ENCODE data around the gene AHR. TPM values are rescaled to one million over a fixed set of nuclear protein-coding genes. Genes with fewer than 3 reads are reported as not detected.

AHR gene
- total RNA-seq, 5 donors from 2014 or later (not counting 1 experiment from before 2014, with no cell fraction given): 40.2 to 76.4 (median 52.5) TPM

DNA sequence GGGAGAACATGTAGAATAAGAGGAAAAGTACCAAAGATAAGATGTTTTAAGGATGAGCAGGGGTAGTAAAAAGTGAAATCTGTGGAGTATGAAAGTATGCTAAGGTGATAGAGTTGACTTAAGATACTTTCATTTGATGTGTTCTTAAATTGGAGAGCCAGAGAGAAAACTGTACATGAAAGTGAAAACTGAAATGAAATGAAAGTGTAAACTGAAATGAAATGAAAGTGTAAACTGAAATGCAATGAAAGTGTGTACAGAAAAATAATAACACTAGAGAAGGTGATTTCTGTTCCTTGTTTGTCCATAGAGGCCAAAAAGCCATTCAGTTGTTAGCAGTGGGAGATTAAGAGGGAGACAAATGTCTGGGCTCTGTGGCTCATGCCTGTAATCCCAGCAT is 17.5 kb downstream of the AHR start:
- Mint-ChIP-seq H3K36me3 (peaks cover 32% of the 10 kb centered on the region), H3K27me3 (no peaks in the 10 kb centered on the region), H3K27ac (no peak overlapping the region), H3K4me3 (no peak overlapping the region), H3K9me3 (no peaks in the 10 kb centered on the region), H3K4me1 (peaks cover 14 to 44% (median 23%) of the 10 kb centered on the region in 3 donors)
- DNase-seq (no peak), ATAC-seq (replicated peaks in 1 of 4) (no peak)
- no peak overlapping the region for H3K27ac ChIP-seq (ENCODE audit: low read length)
- no peaks in the 10 kb centered on the region for H3K4me1 ChIP-seq (ENCODE audit: control insufficient read depth in 1 of 2, extremely low read depth in 1 of 2, insufficient read depth in 2 of 2, low read length in 2 of 2)
- no peaks in the 10 kb centered on the region for H3K9me3 ChIP-seq
- H3K4me3 ChIP-seq (ENCODE audit: control insufficient read depth in 1 of 2, extremely low read depth in 1 of 2, low read length in 1 of 2): no peak overlapping the region
- CTCF ChIA-PET: no interaction called here
- POLR2A ChIA-PET: no interaction called here
- H3K36me3 ChIP-seq (ENCODE audit: control insufficient read depth in 2 of 2, extremely low read depth in 1 of 2, insufficient read depth in 1 of 2, low read length in 1 of 2): peaks cover 3 to 11% of the 10 kb centered on the region in 2 donors
- no peaks in the 10 kb centered on the region for H3K27me3 ChIP-seq (replicated peaks in 1 of 2; ENCODE audit: control insufficient read depth in 2 of 2, extremely low read depth in 1 of 2, insufficient read depth in 2 of 2, low read length in 1 of 2)

DNA sequence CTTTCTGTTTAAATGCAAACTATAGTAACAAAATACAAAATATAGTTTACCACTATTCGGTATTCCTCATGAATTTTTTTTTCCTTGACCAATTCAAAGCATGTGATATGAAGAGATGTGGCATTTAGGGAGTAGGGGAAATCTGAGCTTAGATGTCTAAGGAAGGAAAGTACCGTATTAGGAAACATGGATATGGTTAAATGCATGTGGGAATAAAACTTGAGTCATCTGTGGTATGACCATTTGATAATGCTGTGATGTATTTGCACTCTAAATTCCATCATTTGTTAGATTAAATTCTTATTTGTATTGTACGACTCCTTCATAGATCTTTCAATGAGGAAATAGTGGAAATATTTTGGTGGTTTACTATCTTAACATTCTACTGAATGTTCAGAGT is 19.7 kb downstream of the AHR start:
- DNase-seq (no peak), ATAC-seq (replicated peaks in 1 of 4) (no peak)
- ChIA-PET POLR2A (no interaction called here), CTCF (interaction anchor here in 1 of 2 donors (2.3 kb wide), 1 partner anchor 17 kb away, joined by 6 read pairs; no protein-coding TSS in a partner anchor)
- H3K4me1 Mint-ChIP-seq: peaks cover 8 to 35% (median 25%) of the 10 kb centered on the region in 3 donors
- Histone ChIP-seq H3K4me3 (ENCODE audit: control insufficient read depth in 1 of 2, extremely low read depth in 1 of 2, low read length in 1 of 2) (no peak overlapping the region), H3K27ac (ENCODE audit: low read length) (no peak overlapping the region), H3K4me1 (ENCODE audit: control insufficient read depth in 1 of 2, extremely low read depth in 1 of 2, insufficient read depth in 2 of 2, low read length in 2 of 2) (no peaks in the 10 kb centered on the region), H3K27me3 (replicated peaks in 1 of 2; ENCODE audit: control insufficient read depth in 2 of 2, extremely low read depth in 1 of 2, insufficient read depth in 2 of 2, low read length in 1 of 2) (no peaks in the 10 kb centered on the region), H3K9me3 (no peaks in the 10 kb centered on the region), H3K36me3 (ENCODE audit: control insufficient read depth in 2 of 2, extremely low read depth in 1 of 2, insufficient read depth in 1 of 2, low read length in 1 of 2) (peaks cover 2 to 7% of the 10 kb centered on the region in 2 donors)
- H3K9me3 Mint-ChIP-seq: no peaks in the 10 kb centered on the region
- H3K36me3 Mint-ChIP-seq: peaks cover 26% of the 10 kb centered on the region
- no peak overlapping the region for H3K27ac Mint-ChIP-seq
- no peak overlapping the region for H3K4me3 Mint-ChIP-seq
- 100% methylated on average over 1 of the region's 3 CpGs for WGBS (ENCODE audit: insufficient coverage)
- H3K27me3 Mint-ChIP-seq: no peaks in the 10 kb centered on the region

DNA sequence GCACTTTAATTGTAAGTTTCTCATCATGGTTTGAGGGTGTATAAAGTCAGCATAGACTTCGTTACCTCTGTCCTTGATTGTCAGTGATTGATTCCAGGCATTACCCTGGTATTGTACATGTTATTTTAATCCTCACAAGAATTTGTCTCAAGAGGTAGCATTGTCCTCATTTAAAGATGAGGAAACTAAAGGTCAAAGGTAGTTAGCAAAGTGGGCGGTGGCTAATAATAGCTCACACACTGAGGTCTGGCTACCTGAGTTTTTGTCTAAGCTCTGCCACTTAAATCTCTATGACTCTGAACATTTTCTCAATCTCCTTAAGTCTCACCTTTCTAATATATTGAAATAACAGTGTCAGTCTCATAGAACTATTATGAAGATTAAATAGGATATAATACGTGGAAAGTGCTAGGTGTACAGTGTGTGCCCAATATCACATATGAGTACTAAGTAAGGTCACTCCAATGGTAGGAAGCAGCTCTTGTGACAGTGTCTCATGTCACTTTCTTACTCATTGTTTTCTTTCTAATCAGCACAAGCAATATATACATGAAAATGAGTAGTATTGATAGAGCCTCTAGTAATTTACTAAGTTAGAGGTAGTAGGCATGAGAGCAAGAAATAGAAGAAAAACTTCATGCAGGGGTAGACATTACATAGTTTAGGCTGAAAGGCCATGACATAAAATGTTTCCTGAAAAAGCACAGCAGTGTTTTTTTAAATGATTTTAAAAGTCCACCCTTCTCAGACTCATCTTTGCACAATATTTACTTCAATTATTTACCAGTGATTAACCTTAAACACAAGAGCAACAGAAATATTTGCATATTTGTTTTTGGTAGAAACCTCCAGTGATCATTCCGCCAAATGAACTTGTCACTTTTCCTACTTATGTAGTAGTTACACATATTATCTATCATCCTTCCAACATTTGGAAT is 21.0 kb downstream of the AHR start:
- Histone ChIP-seq H3K4me3 (ENCODE audit: control insufficient read depth in 1 of 2, extremely low read depth in 1 of 2, low read length in 1 of 2) (no peak overlapping the region), H3K27me3 (replicated peaks in 1 of 2; ENCODE audit: control insufficient read depth in 2 of 2, extremely low read depth in 1 of 2, insufficient read depth in 2 of 2, low read length in 1 of 2) (no peaks in the 10 kb centered on the region), H3K36me3 (ENCODE audit: control insufficient read depth in 2 of 2, extremely low read depth in 1 of 2, insufficient read depth in 1 of 2, low read length in 1 of 2) (peaks cover 0 to 7% of the 10 kb centered on the region in 2 donors), H3K27ac (ENCODE audit: low read length) (no peak overlapping the region), H3K9me3 (no peaks in the 10 kb centered on the region), H3K4me1 (ENCODE audit: control insufficient read depth in 1 of 2, extremely low read depth in 1 of 2, insufficient read depth in 2 of 2, low read length in 2 of 2) (no peaks in the 10 kb centered on the region)
- DNase-seq: no peak
- H3K4me3 Mint-ChIP-seq: no peak overlapping the region
- H3K9me3 Mint-ChIP-seq: no peaks in the 10 kb centered on the region
- no peaks in the 10 kb centered on the region for H3K27me3 Mint-ChIP-seq
- H3K27ac Mint-ChIP-seq: no peak overlapping the region
- WGBS (ENCODE audit: insufficient coverage): no CpG with 5 or more reads among the region's 4 CpGs
- ChIA-PET POLR2A (interaction anchor here in 1 of 2 donors (0.6 kb wide), 2 partner anchors 567 to 621 kb away, joined by 3 read pairs; no protein-coding TSS in a partner anchor), CTCF (interaction anchor here in 1 of 2 donors (0.7 kb wide), 1 partner anchor 13 kb away, joined by 3 read pairs; no protein-coding TSS in a partner anchor)
- H3K36me3 Mint-ChIP-seq: peaks cover 25% of the 10 kb centered on the region
- H3K4me1 Mint-ChIP-seq: peaks cover 7 to 33% (median 25%) of the 10 kb centered on the region in 3 donors
- ATAC-seq (replicated peaks in 1 of 4): no peak

DNA sequence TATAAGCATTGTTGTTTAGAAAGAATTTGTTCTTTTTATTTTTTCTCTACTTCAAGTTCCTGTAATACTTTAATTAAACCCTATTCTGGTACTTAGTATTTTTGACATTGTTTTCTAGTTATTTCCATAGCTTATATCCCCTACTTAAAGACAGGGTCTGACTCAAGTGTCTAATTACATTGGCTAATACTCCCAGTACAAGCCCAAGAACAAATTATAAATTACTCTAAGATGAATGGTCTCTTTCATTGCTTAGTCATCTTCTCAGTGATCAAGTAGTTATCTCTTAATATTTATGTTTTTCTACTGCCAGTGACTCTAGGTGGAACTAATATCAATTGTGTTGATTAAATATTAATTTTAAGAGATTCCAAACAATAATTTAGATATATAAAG is 21.6 kb downstream of the AHR start:
- ChIA-PET POLR2A (no interaction called here), CTCF (no interaction called here)
- Histone ChIP-seq H3K27me3 (replicated peaks in 1 of 2; ENCODE audit: control insufficient read depth in 2 of 2, extremely low read depth in 1 of 2, insufficient read depth in 2 of 2, low read length in 1 of 2) (no peaks in the 10 kb centered on the region), H3K4me3 (ENCODE audit: control insufficient read depth in 1 of 2, extremely low read depth in 1 of 2, low read length in 1 of 2) (no peak overlapping the region), H3K4me1 (ENCODE audit: control insufficient read depth in 1 of 2, extremely low read depth in 1 of 2, insufficient read depth in 2 of 2, low read length in 2 of 2) (no peaks in the 10 kb centered on the region), H3K27ac (ENCODE audit: low read length) (no peak overlapping the region), H3K36me3 (ENCODE audit: control insufficient read depth in 2 of 2, extremely low read depth in 1 of 2, insufficient read depth in 1 of 2, low read length in 1 of 2) (peaks cover 0 to 7% of the 10 kb centered on the region in 2 donors), H3K9me3 (no peaks in the 10 kb centered on the region)
- Mint-ChIP-seq H3K27me3 (no peaks in the 10 kb centered on the region), H3K4me1 (peaks cover 7 to 33% (median 25%) of the 10 kb centered on the region in 3 donors), H3K36me3 (peaks cover 28% of the 10 kb centered on the region), H3K27ac (no peak overlapping the region), H3K9me3 (no peaks in the 10 kb centered on the region), H3K4me3 (no peak overlapping the region)
- no peak for DNase-seq
- no peak for ATAC-seq (replicated peaks in 1 of 4)

- Histone ChIP-seq H3K9me3 (no peaks in the 10 kb centered on the region), H3K36me3 (ENCODE audit: control insufficient read depth in 2 of 2, extremely low read depth in 1 of 2, insufficient read depth in 1 of 2, low read length in 1 of 2) (peaks cover 0 to 7% of the 10 kb centered on the region in 2 donors), H3K4me1 (ENCODE audit: control insufficient read depth in 1 of 2, extremely low read depth in 1 of 2, insufficient read depth in 2 of 2, low read length in 2 of 2) (no peaks in the 10 kb centered on the region), H3K27me3 (replicated peaks in 1 of 2; ENCODE audit: control insufficient read depth in 2 of 2, extremely low read depth in 1 of 2, insufficient read depth in 2 of 2, low read length in 1 of 2) (no peaks in the 10 kb centered on the region), H3K27ac (ENCODE audit: low read length) (no peak overlapping the region), H3K4me3 (ENCODE audit: control insufficient read depth in 1 of 2, extremely low read depth in 1 of 2, low read length in 1 of 2) (no peak overlapping the region)
- no peaks in the 10 kb centered on the region for H3K27me3 Mint-ChIP-seq
- WGBS (ENCODE audit: insufficient coverage): 80% methylated on average over 1 of the region's 2 CpGs
- ChIA-PET POLR2A (interaction anchor here in 1 of 2 donors (0.6 to 0.8 kb wide), 2 partner anchors 18 to 23 kb away, joined by 3 to 4 read pairs; no protein-coding TSS in a partner anchor), CTCF (no interaction called here)
- no peaks in the 10 kb centered on the region for H3K9me3 Mint-ChIP-seq
- no peak overlapping the region for H3K4me3 Mint-ChIP-seq
- ATAC-seq (replicated peaks in 1 of 4) (no peak), DNase-seq (no peak)
- peaks cover 30% of the 10 kb centered on the region for H3K36me3 Mint-ChIP-seq
- H3K27ac Mint-ChIP-seq: no peak overlapping the region
- H3K4me1 Mint-ChIP-seq: peaks cover 5 to 36% (median 25%) of the 10 kb centered on the region in 3 donors
Observed at GRCh38 chr7:17320657-17321056, 22.2 kb downstream of the AHR start.

- ATAC-seq (replicated peaks in 1 of 4): no peak
- ChIA-PET POLR2A (no interaction called here), CTCF (interaction anchor here in 1 of 2 donors (0.6 to 0.7 kb wide), 2 partner anchors 136 to 508 kb away, joined by 3 to 4 read pairs; no protein-coding TSS in a partner anchor)
- Histone ChIP-seq H3K27me3 (replicated peaks in 1 of 2; ENCODE audit: control insufficient read depth in 2 of 2, extremely low read depth in 1 of 2, insufficient read depth in 2 of 2, low read length in 1 of 2) (no peaks in the 10 kb centered on the region), H3K4me1 (ENCODE audit: control insufficient read depth in 1 of 2, extremely low read depth in 1 of 2, insufficient read depth in 2 of 2, low read length in 2 of 2) (no peaks in the 10 kb centered on the region), H3K36me3 (ENCODE audit: control insufficient read depth in 2 of 2, extremely low read depth in 1 of 2, insufficient read depth in 1 of 2, low read length in 1 of 2) (peaks cover 0 to 18% of the 10 kb centered on the region in 2 donors), H3K9me3 (no peaks in the 10 kb centered on the region), H3K27ac (ENCODE audit: low read length) (no peak overlapping the region), H3K4me3 (ENCODE audit: control insufficient read depth in 1 of 2, extremely low read depth in 1 of 2, low read length in 1 of 2) (no peak overlapping the region)
- Mint-ChIP-seq H3K4me1 (peaks cover 0 to 16% (median 4%) of the 10 kb centered on the region in 3 donors), H3K9me3 (no peaks in the 10 kb centered on the region), H3K27ac (no peak overlapping the region), H3K27me3 (no peaks in the 10 kb centered on the region), H3K36me3 (peaks cover 44% of the 10 kb centered on the region), H3K4me3 (no peak overlapping the region)
- no CpG with 5 or more reads among the region's 2 CpGs for WGBS (ENCODE audit: insufficient coverage)
- no peak for DNase-seq
Observed at GRCh38 chr7:17325364-17325763, 26.9 kb downstream of the AHR start.

All from T-cell (primary cell).